GM19324 (cell line): ENCODE data around the gene KCNH8.

Experiments
- ATAC-seq: cut with Tn5 transposase; IDR thresholded peaks from one replicate; pipeline ENCODE4 v1.9.1; 2021; ENCODE audit warnings: mild to moderate bottlenecking, moderate library complexity; ENCODE audit not compliant: unreplicated experiment, low FRiP score

The KCNH8 gene

GRCh38 chr3:19457449-19457848 lies 309.1 kb downstream of the KCNH8 start:
- ATAC-seq = no peak

GRCh38 chr3:19467761-19468160 lies 319.5 kb downstream of the KCNH8 start:
- ATAC-seq = no peak

DNA sequence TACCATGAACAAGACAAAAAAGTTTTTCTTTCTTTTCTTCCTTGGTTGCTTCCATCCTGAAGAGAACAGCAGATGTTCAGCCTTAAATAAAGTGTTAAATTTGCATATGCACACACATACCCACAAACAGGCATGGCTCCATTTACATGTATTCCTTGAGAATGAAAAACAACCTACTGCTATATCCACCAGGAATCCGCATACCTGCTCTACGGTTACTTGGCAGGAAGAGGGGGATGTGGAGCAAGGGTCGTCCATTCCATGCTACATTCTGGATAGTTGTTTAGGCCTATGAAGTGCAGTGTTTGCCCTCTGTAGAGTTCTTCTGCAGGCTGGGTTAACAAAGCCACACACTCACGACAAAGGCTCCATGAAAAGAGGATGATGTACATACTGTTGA lies 322.8 kb downstream of the KCNH8 start:
- no peak for ATAC-seq

DNA sequence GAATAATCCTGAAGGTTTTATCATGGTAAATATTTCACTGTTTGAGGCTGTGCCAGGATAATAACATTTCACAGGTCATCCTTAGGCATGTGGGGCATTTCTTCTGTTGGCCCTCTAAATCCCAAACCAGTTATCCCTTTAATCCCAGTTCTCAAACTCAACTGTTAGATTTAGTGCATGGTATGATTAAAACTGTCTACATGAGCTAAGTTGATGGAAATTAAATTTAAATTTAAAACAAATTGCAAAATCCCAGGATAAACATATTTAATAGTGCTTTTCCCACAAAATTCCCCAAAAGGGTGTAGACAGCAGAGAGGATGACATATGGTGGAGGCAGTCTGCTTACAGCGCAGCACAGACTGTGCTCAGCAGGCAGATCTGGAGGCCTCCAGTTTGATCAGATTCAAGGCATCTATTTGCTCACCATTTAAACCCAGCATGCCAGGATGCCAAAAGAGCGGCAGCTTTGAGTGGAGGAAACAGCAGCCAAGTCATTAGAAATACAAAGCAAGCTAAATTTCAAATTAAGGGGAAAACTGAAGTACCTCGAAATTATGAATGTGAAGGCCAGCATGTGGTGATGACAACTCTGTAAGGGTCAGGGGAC lies 325.8 kb downstream of the KCNH8 start:
- no peak for ATAC-seq

DNA sequence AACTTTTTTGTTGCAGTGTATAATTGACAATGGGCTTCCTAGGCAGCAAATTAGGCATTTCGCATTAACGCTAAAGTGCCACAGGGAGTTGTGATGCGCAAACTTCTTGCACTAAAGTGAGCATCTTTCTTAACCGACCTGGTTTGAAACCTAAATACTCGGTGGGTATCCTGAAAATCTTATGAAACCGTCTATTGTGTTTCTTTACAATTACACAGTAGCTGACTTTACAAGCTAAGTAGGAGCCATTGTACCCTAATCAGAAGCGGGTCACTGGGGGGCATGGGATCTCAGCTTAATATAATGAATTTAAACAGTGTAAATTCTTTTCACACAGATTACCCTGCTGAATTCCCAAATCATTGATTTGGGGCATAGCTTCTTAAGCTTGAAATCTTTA lies 328.0 kb downstream of the KCNH8 start:
- no peak for ATAC-seq

DNA sequence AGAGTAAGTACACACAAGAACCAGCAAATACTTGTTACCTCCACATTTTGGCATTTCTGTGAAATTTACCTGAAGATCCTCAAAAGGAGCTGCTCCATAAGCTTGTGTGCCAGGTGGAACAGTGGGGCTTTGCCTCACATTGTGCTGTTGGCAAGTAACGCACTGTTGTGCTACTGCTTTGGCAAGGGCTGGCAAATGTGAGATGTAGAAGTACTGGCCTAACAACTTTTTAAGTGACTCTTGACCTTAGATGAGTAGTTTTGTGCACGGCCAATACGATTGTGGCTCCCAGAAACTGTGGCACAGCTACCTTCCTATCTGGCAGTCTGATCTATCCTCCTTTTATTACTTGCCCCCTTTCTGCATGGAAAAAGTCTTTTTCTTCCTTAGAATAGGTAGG lies 337.0 kb downstream of the KCNH8 start:
- no peak for ATAC-seq

DNA sequence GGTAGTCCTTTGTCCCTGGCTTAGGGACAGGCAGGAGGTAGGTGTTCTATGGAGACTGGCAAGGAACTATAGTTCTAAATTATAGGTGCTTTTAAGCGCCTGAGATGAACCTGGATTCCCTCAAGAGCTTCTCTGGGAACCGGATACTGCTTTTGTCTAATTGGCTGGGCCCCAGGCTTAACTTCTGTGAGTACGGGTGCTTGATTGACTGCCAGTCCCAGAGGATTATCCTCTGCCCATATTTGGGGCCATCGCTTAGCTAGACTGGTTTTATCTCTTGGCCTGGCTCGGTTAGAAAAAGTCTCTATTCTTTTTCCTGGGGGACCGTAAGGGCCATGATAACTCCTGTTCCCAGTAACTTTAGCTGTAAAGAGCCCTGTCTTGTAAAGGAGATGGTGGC lies 339.1 kb downstream of the KCNH8 start:
- no peak for ATAC-seq

DNA sequence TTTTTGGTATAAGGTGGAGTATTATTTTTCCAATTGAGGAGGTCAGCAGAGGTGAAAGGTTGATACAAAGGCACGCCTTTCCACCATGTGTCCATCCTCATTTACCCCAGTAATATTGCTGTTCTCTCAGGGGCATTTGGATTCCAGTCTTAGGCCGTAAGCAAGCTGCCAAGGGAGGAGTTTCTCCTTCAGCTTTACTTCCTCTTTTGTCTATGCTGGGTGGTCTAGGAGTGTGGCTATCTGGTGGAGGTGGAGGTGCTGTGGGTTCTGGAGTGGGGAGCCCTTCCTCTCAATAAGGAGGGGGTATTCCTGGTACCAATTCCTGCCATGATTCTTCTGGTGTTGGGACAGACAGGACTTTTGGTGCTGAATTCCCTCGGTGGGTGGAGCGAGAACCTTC lies 340.6 kb downstream of the KCNH8 start:
- ATAC-seq = no peak

DNA sequence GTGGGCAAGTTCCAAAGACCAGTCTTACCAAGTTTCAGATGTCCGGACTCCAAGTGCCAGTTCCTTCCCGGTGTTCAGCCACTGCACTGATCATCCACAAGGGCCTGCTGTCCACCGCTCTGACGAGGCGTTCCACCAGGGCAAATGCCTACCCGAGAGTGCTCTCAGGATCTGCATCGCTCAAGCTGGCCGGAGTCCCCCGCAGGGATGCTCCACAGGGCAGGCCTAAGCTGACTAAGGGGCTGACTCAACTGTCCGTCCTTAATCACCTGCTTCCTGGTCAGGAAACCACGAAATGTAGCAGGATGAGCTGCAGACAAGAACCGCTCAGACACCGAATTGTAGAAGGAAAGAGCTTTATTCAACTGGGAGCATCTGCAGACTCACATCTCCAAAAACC lies 341.6 kb downstream of the KCNH8 start:
- ATAC-seq = no peak

DNA sequence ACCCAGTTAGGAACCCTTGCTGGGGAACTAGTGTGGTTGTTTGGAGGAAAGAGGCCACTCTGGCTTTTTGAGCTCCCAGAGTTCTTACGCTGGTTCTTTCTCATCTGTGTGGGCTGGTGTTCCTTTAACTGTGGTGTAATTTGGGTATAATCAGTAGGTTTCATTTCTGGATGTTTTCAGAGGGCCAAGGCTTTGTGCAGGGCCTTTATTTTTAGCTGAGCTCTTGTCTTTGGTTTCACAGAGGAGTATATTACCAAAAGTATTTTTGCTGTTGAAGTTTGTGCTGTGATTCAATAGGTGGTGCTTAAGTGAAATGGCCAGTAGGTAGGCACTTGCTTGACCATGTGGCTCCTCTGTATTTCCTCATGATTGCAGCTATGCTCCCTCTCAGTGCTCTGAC lies 357.9 kb downstream of the KCNH8 start:
- ATAC-seq = no peak

DNA sequence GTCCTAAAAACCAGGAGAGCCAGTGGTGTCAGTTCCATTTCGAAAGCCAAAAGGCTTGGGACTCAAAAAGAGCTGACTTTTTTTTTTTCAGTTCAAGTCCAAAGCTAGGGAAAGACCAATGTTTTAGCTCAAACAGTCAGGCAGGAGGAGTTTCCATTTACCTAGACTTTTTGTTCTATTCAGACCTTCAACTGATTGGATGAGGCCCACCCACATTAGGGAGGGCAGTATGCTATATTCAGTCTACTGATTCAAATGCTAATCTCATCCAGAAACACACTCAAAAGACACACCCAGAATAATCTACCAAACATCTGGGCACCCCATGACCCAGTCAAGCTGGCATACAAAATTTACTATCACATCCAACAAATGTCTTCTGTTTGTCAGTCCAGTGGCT lies 374.0 kb downstream of the KCNH8 start:
- ATAC-seq = no peak

DNA sequence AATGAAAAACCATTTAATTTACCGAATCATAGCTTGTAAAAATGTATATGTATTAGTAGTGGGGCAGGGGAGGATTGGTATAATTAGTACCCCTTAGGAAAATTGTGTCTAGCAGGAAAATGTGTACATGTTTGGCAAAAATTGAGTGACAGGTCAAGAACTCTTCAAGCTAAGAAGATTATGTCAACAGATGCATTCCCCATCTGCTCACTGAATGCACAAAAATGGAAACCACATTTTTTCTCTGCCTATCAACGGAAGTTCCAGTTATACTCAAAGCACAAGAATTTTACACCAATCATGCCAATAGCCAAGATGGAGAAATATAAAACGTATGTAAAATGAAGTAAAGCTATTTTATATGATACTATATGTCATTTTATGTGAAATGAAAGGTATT lies 377.8 kb downstream of the KCNH8 start:
- ATAC-seq = no peak

DNA sequence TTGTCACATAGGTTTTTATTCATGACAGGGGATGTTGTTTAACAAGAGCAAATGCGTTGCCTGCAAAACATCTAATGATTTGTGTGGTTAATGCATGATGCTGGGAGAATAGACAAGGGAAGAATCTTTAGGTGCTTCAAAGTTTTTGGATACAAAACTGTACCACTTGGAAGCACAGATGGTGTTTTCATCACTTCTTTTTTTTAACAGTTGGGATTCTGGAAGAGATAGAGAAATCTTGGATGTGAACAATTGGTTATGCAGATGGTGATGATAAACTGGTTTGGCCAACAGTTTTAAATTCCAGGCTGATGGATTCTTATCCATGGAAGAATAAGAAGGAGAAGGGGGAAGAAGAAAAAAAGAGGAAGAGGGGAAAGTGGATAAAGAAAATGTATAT lies 379.4 kb downstream of the KCNH8 start:
- no peak for ATAC-seq

DNA sequence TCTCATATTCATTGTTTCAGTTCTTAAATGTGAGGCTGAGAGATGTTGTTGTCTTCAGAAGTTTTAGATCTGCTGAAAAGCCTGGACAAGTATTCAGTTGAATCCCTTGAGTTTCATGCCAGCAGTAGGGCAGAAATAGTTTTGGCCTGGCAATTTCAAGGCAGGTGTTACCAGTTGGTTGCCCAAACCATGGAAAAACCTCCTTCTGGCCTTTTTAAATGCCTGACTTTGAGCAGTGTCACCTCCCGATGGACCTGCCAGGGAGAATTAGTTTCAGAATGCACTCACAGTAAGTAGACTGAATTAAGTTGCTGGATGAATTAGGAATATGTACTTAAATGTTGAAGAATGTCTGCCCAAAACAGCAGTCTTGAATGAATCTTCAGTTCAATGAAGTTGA lies 383.1 kb downstream of the KCNH8 start:
- no peak for ATAC-seq

DNA sequence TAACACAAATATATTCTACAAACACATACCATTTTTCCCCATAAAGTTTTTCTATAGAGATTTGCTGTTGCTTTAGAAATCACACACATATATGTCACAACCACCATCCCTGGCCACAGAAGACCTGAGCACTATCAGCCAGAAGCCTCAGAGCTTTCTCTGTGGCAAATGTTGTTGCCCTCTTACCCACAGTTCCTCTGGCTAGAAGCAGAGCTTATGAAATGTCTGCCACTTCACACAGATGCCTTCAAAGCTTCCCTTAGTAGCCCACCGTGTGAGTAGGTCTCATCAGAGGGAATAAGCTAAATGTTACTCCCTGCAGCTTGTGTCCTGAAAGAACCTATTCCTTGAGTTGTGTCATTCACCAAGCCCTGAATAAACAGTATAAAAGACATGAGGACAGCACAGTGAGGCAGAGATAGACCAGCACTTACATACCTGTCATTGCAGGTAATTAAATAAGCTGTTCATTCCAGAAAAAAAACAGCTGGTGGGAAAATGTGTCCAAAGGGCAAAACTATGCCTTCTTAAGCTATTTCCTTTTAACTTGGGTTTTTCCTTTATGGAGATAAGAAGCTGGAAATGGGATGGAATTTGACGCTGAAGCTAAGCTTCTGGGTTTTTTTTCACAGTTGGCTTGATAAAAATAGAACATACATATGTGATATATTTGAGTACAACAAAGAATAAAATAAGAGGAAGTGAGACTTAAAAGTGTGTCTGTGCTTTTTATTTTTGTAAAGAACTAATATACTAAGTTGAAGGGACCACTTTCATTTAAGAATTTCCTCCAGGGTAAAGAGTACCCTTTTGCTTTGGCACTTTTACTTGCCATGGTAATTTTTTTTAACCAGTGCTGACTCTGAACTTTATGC lies 391.4 kb downstream of the KCNH8 start:
- ATAC-seq = peak; percentile 75

GRCh38 chr3:19540464-19540863 lies 392.2 kb downstream of the KCNH8 start:
- ATAC-seq = peak; percentile 36

- no peak for ATAC-seq
Measured at GRCh38 chr3:19541284-19541683, 393.0 kb downstream of the KCNH8 start.

- peak; percentile 46 for ATAC-seq
Measured at GRCh38 chr3:19543212-19543841, 395.0 kb downstream of the KCNH8 start.

DNA sequence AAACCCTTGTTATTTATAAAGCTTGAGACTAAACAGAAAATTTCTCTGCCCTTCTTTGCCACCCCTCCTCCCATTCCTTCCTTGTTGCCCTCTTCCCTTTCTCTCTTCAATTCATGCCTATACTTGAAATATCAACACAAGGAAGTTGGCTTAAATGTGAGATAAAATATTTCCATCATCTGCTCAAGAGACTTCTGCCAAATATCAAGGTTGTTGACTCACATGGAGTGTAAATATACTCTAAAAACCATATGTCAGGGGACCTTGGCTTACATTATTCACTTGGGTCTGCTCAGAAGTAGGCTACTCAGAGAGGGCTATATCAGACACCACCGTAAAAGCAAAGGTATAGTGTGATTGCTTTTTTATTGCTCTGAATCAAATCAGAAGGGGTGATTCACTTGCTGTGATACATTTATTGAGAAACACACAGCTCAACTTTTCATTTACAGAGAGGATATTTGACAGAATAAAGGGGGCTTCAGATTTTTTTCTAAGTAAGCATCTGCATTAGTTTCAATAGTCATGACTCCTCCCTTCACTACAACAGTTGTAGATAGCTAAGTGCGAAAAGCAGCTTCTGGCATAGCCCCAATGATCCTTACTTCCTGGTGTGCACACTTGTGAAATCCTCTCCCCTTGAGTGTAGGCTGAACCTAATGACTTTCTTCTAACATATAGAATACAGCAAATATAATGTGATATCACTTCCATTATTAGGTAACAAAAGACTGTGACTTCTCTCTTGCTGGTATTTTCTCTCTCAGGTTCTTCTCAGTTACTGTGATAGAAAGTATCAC lies 399.6 kb downstream of the KCNH8 start:
- no peak for ATAC-seq

GRCh38 chr3:19559724-19560442 lies 411.6 kb downstream of the KCNH8 start:
- peak; percentile 97 for ATAC-seq
